NCI-H510A treated with DMSO at 0.1 percent for 48 hours (cell line): Measurements from ENCODE around the gene PTH1R.

Source experiments
- DNase-seq: peaks from one replicate; lab custom pipeline; 2025; lab: John Stamatoyannopoulos, UW

PTH1R gene

GRCh38 chr3:46849686-46850467 is 27.6 kb upstream of the PTH1R start:
- no peak for DNase-seq

- no peak for DNase-seq
Measured at GRCh38 chr3:46850468-46850779, 27.1 kb upstream of the PTH1R start.

- no peak for DNase-seq
Measured at GRCh38 chr3:46851364-46852333, 25.9 kb upstream of the PTH1R start.

- DNase-seq: no peak
Measured at GRCh38 chr3:46852334-46852720, 25.2 kb upstream of the PTH1R start.

- DNase-seq: no peak
Measured at GRCh38 chr3:46852839-46853355, 24.6 kb upstream of the PTH1R start.

GRCh38 chr3:46853441-46854415 is 23.8 kb upstream of the PTH1R start:
- DNase-seq: no peak

GRCh38 chr3:46854555-46854991 is 22.9 kb upstream of the PTH1R start:
- no peak for DNase-seq

- DNase-seq: no peak
Measured at GRCh38 chr3:46856576-46857471, 20.7 kb upstream of the PTH1R start.

- peak; percentile 17 for DNase-seq
Measured at GRCh38 chr3:46857485-46858341, 19.8 kb upstream of the PTH1R start.

- no peak for DNase-seq
Measured at GRCh38 chr3:46858456-46858855, 19.1 kb upstream of the PTH1R start.

GRCh38 chr3:46859001-46859710 is 18.4 kb upstream of the PTH1R start:
- no peak for DNase-seq

GRCh38 chr3:46860017-46860809 is 17.3 kb upstream of the PTH1R start:
- DNase-seq: peak; percentile 13

GRCh38 chr3:46860810-46861604 is 16.5 kb upstream of the PTH1R start:
- DNase-seq: no peak

GRCh38 chr3:46861605-46862368 is 15.7 kb upstream of the PTH1R start:
- no peak for DNase-seq

- DNase-seq: no peak
Measured at GRCh38 chr3:46862369-46863025, 15.0 kb upstream of the PTH1R start.

- no peak for DNase-seq
Measured at GRCh38 chr3:46863261-46863782, 14.2 kb upstream of the PTH1R start, which contains the start of gene MYL3. MYL3 (minus strand) TSS chr3:46863444; CDS start chr3:46863390, 54 bp downstream.
